Measurements from ENCODE around the gene PPP6R1.

Gene PPP6R1

DNA sequence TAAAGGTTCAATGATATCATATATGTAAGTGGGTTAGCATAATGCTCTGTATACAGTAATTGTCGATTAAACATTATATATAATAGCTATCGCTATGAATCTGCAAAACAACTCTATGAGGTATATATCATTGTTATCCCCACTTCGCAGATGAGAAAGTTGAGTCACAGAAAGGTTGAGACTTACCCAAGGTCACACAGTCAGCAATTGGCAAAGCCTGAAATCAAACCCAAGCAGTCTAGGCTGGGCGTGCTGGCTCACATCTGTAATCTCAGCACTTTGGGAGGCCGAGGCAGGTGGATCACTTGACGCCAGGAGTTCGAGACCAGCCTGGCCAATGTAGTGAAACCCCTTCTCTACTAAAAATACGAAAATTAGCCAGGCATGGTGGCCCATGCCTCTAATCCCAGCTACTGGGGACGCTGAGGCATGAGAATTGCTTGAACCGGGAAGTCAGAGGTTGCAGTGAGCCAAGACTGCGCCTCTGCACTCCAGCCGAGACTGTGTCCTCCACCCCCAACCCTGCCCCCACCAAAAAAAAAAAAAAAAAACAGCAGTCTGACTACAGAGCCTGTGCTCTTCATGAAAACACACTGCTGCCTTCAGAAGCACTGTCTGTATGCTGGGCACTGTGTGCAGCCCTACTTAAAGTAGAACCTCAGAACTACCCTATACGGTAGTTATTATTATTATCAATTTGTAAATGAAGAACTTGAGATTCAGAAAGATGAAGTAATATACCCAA is 19.7 kb upstream of the PPP6R1 start:
- no peak for TF ChIP-seq EZH2 (IDR thresholded peaks at IDR 0.05)
- Histone ChIP-seq H3K36me3 (ENCODE audit: insufficient read depth, low read length) (peaks cover 3% of the 10 kb centered on the region; the same call in 1 of the 2 replicates), H3K9me3 (ENCODE audit: low read depth, low read length) (no peaks in the 10 kb centered on the region), H3K9ac (ENCODE audit: insufficient read length) (no peak overlapping the region), H3K4me3 (peak overlapping the region; percentile 83), H3K27ac (0 out of 2 replicates have a peak overlapping the region, but pooled peaks have one; percentile 3)
- no peak for DNase-seq (ENCODE audit: low read depth, low spot score)

DNA sequence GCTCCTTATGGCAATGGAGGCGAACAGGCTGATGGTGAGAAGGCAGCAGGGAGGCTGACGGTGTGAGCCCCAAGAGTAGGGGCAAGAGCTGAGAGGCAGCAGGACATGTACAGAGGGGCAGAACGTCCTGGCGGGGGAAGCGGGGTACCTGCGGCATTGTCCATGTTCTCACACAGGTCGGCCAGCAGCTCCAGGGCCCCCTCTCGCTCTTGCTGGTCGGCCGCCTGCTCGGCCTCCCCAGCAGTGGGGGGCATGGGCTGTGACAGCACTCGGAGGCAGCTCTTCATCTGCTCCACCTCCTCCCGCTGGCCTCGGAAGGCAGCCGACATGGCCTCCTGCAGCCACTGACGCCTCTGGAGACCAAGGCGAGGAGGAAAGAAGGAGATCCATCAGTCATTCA is 18.7 kb upstream of the PPP6R1 start:
- H3K9ac ChIP-seq (ENCODE audit: insufficient read length) = no peak overlapping the region
- H3K36me3 ChIP-seq (ENCODE audit: insufficient read depth, low read length) = peaks cover 6% of the 10 kb centered on the region; the same call in 1 of the 2 replicates
- no peak for TF ChIP-seq FOXP2 (optimal IDR thresholded peaks at IDR 0.05; ENCODE audit: control extremely low read depth, extremely low read length, insufficient read depth)
- TF ChIP-seq EZH2 (IDR thresholded peaks at IDR 0.05) = no peak
- TF ChIP-seq POLR2AphosphoS5 (IDR thresholded peaks at IDR 0.05; ENCODE audit: borderline replicate concordance, low read depth, low read length) = no peak
- no peak overlapping the region for H3K27ac ChIP-seq
- DNase-seq (ENCODE audit: low read depth, low spot score) = no peak
- no peaks in the 10 kb centered on the region for H3K9me3 ChIP-seq (ENCODE audit: low read depth, low read length)
- no peak overlapping the region for H3K4me3 ChIP-seq

DNA sequence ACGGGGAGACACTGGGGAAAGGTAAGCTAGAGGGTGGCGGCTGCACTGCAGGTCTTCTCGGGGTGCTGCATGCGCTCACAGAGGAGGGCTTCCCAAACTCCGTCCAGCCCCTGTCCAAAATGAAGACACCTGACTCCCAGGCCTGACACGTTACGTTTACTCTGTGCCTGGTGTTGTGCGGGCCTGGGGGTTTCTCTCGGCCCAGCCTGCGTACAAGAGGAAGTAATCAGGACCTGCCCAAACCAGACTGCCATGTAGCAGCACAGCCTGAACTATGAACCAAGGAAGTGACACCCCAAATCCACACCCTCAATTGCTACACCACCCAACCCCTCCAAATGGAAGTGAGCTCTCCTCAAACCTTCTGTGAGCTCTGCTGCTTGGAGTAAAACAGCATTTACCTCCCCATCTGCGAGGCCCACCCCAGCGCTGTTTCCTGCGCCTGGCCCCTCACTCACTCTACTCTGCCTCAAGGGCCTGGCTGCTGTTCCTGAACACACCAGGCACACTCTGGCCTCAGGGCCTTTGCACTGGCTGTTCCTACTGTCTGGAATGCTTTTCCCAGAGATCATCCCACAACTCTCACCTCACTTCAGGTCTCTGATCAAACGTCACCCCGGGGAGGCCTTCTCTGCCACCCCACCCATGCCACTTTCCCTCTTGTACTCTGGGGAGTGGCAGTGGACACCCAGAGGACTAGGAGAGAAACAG is 18.1 kb upstream of the PPP6R1 start:
- TF ChIP-seq POLR2AphosphoS5 (IDR thresholded peaks at IDR 0.05; ENCODE audit: borderline replicate concordance, low read depth, low read length) (no peak), EZH2 (IDR thresholded peaks at IDR 0.05) (no peak), FOXP2 (optimal IDR thresholded peaks at IDR 0.05; ENCODE audit: control extremely low read depth, extremely low read length, insufficient read depth) (no peak)
- H3K9me3 ChIP-seq (ENCODE audit: low read depth, low read length) = no peaks in the 10 kb centered on the region
- no peak for DNase-seq (ENCODE audit: low read depth, low spot score)
- H3K9ac ChIP-seq (ENCODE audit: insufficient read length) = no peak overlapping the region
- no peak overlapping the region for H3K4me3 ChIP-seq
- no peak overlapping the region for H3K27ac ChIP-seq
- H3K36me3 ChIP-seq (ENCODE audit: insufficient read depth, low read length) = peaks cover 6% of the 10 kb centered on the region; the same call in 1 of the 2 replicates

DNA sequence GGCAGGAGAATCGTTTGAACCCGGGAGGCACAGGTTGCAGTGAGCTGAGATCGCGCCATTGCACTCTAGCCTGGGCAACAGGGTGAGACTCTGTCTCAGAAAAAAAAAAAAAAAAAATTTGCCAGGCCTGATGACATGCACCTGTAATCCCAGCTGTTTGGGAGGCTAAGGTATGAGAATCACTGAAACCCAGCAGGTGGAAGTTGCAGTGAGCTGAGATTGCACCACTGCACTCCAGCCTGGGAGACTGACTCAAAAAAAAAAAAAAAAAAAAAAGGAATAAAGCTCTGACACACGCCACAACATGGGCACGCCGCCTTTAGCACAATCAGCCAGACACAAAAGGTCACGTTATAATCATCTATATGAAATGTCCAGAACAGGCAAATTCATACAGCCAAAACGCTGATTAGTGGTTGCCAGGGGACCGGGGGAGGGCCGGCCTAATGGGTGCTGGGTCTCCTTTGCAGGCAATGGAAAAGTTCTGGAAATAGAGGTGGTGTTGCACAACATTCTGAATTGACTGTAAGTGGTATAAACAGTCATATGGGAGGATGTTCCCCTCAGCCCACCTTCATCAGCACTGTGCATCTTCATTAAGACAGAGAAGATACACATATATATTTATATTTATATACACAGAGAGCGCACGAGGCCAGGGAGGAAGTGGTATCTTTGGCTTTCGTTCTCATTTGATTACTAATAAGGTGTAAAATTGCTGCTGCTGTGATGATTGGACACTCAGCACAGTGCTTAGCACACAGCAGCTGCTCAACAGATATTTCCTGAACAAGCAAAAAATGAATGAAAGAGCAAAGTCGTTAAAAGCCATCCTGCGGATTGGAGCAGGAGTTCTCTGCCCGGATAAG is 17.3 kb upstream of the PPP6R1 start:
- Histone ChIP-seq H3K27ac (no peak overlapping the region), H3K4me3 (no peak overlapping the region), H3K9me3 (ENCODE audit: low read depth, low read length) (no peaks in the 10 kb centered on the region), H3K9ac (ENCODE audit: insufficient read length) (no peak overlapping the region), H3K36me3 (ENCODE audit: insufficient read depth, low read length) (peaks cover 9% of the 10 kb centered on the region; the same call in 1 of the 2 replicates)
- no peak for DNase-seq (ENCODE audit: low read depth, low spot score)
- TF ChIP-seq FOXP2 (optimal IDR thresholded peaks at IDR 0.05; ENCODE audit: control extremely low read depth, extremely low read length, insufficient read depth) (no peak), POLR2AphosphoS5 (IDR thresholded peaks at IDR 0.05; ENCODE audit: borderline replicate concordance, low read depth, low read length) (no peak), EZH2 (IDR thresholded peaks at IDR 0.05) (no peak)

DNA sequence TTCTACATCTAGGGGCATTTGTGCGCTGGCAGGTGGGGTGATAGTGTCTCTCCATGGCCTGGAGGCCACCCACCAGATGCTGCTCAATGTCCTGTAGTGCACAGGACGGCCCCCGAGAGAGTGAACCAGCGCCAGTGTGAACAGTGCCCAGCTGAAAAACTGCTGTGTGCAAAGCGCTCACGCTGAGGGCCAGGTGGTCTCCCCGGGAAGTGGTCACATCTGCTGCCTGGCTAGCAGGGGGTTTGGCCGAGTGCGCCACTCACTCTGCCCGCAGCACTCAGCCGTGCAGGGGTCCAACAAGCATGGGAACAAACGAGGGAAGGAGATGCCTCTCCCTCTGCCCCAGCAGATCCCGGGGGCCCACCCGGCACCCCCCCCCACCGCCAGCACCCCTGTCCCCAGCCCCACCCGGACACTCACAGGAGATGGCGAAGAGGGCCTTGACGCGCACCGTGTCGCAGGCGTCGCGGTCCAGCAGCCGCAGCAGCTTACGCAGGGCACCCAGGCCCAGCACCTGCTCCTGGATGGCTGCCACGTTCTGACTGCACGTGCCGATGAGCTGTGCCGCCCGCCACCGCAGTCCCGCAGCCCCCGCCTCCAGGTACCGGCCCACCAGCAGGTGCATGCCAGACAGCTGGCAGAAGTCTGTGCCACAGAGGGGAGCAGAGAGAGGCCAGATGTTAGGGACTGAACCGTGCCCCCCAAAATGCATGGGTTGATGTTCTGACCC is 15.3 kb upstream of the PPP6R1 start:
- Histone ChIP-seq H3K4me3 (no peak overlapping the region), H3K27ac (no peak overlapping the region), H3K9ac (ENCODE audit: insufficient read length) (no peak overlapping the region), H3K9me3 (ENCODE audit: low read depth, low read length) (no peaks in the 10 kb centered on the region), H3K36me3 (ENCODE audit: insufficient read depth, low read length) (peaks cover 9% of the 10 kb centered on the region; the same call in 1 of the 2 replicates)
- TF ChIP-seq FOXP2 (optimal IDR thresholded peaks at IDR 0.05; ENCODE audit: control extremely low read depth, extremely low read length, insufficient read depth) (no peak), POLR2AphosphoS5 (IDR thresholded peaks at IDR 0.05; ENCODE audit: borderline replicate concordance, low read depth, low read length) (no peak), EZH2 (IDR thresholded peaks at IDR 0.05) (no peak)
- DNase-seq (ENCODE audit: low read depth, low spot score) = no peak

DNA sequence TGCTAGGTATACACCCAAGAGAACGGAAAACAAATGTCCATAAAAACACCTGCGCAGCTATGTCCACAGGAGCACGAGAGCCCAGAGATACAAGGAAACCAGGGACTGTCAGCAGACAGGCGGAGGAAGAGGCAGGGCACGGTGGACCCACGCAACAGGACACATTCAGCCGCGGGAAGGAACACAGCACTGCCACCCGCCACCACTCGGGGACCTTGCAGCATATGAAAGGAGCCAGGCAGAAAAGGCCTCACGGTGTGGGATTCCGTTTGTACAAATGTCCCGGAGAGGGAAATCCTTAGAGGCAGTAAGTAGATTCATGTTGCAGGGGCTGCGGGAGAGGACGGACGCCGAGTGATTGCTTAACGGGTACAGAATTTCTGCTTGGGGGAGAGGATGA is 13.3 kb upstream of the PPP6R1 start:
- H3K9me3 ChIP-seq (ENCODE audit: low read depth, low read length) = no peaks in the 10 kb centered on the region
- no peak overlapping the region for H3K27ac ChIP-seq
- H3K9ac ChIP-seq (ENCODE audit: insufficient read length) = no peak overlapping the region
- H3K4me3 ChIP-seq = no peak overlapping the region
- TF ChIP-seq FOXP2 (optimal IDR thresholded peaks at IDR 0.05; ENCODE audit: control extremely low read depth, extremely low read length, insufficient read depth) (no peak), EZH2 (IDR thresholded peaks at IDR 0.05) (no peak), POLR2AphosphoS5 (IDR thresholded peaks at IDR 0.05; ENCODE audit: borderline replicate concordance, low read depth, low read length) (no peak)
- DNase-seq (ENCODE audit: low read depth, low spot score) = no peak
- peaks cover 7% of the 10 kb centered on the region; the same call in 1 of the 2 replicates for H3K36me3 ChIP-seq (ENCODE audit: insufficient read depth, low read length)

DNA sequence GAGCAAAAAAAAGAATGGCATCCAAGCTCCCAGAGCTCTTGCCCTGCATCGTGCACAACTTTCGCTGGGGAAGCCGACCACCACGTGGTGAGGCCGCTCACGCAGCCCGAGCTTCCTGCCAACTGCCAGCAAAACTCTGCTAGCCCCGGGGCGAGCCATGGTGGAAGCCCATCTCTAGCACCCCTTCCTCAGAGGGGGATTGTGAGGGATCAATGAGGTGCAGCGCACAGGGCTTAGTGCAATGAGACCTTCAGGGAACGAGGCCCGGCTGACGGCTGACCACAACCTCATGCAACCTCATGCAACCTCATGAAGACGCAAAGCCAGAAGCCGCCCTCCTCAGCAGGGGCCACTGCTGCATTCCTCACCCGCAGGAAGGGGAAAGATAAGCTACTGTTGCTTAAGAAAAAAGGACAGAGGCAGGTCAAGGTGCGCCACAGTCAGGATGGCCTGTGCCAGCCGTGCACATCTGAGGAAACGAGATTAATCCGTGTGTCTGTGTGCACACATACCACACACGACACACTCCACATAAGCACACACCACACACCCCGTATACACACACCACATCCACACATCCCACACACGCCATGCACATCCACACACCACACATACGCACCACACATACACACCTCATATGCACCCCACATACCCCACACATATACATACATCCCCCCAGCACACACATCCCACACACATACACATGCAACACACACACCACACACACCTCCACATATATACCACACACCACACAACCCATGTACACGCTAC is 11.5 kb upstream of the PPP6R1 start:
- no peaks in the 10 kb centered on the region for H3K9me3 ChIP-seq (ENCODE audit: low read depth, low read length)
- DNase-seq (ENCODE audit: low read depth, low spot score) = no peak
- no peak overlapping the region for H3K27ac ChIP-seq
- H3K9ac ChIP-seq (ENCODE audit: insufficient read length) = no peak overlapping the region
- no peak for TF ChIP-seq EZH2 (IDR thresholded peaks at IDR 0.05)
- TF ChIP-seq POLR2AphosphoS5 (IDR thresholded peaks at IDR 0.05; ENCODE audit: borderline replicate concordance, low read depth, low read length) = no peak
- no peak for TF ChIP-seq FOXP2 (optimal IDR thresholded peaks at IDR 0.05; ENCODE audit: control extremely low read depth, extremely low read length, insufficient read depth)
- H3K36me3 ChIP-seq (ENCODE audit: insufficient read depth, low read length) = peaks cover 7% of the 10 kb centered on the region; the same call in 1 of the 2 replicates
- no peak overlapping the region for H3K4me3 ChIP-seq
